A375 (cell line): ENCODE results near the gene ADPGK. TPM values are rescaled to one million over a fixed set of nuclear protein-coding genes. Genes with fewer than 3 reads are reported as not detected.

Experiments
- total RNA-seq: library from RNA; depleted of rRNA; stranded (reverse); fragments of >200 nt; shearing (Covaris generic); gene quantifications from 2 replicates; pipeline ENCODE4 v1.2.3, GENCODE V29; 2014; rRNA removed

ADPGK gene
- 63.3 and 72.0 TPM in 2 replicates for total RNA-seq

DNA sequence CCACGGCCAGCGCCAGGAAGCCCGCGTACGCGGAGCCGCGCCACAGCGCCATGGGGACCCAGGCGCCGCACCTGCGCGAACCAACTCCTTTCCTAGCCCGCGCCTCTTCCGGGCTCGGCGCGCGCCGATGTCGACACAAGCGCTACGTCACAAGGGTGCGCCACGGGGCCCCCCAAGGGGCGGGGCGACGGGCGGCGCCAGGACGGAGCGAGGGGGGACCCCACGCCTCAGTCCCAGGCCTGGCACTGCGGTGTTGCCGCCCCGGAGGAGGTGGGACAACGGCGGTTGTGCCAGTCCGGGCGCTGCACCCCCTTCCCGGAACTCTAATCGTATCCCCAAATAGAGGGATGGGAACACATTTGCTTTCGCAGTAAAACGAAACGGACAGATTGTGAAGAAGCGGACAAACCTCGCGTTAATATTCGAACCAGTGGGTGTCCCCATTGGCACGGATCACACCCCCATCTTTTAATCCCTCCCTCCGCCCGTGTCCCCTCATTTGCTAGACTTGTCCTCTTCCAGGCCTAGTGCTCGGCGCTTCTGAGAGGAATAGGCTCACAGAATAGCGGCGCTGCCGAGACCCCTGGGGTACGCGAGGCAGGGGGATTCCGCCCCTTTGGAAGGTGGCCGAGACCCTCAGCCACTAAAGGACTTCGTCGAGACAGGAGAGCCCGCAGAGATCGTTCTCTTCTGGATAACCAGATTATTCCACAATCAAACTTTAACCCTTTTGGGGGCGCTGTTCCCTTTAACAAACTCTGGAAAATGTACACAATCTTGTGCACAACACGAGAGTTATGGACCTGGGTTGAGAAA, at the start of gene ADPGK:
Gene ADPGK, minus strand, starts transcription at position 119 of the 816 bp plus-strand sequence. Its CDS starts 67 bp downstream, at position 52.

Other genes with a start within 250 kb of the ADPGK start
- 0.15 TPM in 1 of 2 replicates, not detected in the other for gene GOLGA6B, start 129.1 kb downstream of the ADPGK start, total RNA-seq
- gene HIGD2B, start 97.6 kb downstream of the ADPGK start, total RNA-seq = 0.11 TPM in 1 of 2 replicates, not detected in the other
- gene BBS4, start 97.6 kb downstream of the ADPGK start, total RNA-seq = 24.6 and 24.8 TPM in 2 replicates